ENCODE results near the gene IDH3G. TPM values are rescaled to one million over a fixed set of nuclear protein-coding genes. Genes with fewer than 3 reads are reported as not detected.

IDH3G gene
- total RNA-seq, 1 experiment from 2014 or later: 89.4 TPM

DNA sequence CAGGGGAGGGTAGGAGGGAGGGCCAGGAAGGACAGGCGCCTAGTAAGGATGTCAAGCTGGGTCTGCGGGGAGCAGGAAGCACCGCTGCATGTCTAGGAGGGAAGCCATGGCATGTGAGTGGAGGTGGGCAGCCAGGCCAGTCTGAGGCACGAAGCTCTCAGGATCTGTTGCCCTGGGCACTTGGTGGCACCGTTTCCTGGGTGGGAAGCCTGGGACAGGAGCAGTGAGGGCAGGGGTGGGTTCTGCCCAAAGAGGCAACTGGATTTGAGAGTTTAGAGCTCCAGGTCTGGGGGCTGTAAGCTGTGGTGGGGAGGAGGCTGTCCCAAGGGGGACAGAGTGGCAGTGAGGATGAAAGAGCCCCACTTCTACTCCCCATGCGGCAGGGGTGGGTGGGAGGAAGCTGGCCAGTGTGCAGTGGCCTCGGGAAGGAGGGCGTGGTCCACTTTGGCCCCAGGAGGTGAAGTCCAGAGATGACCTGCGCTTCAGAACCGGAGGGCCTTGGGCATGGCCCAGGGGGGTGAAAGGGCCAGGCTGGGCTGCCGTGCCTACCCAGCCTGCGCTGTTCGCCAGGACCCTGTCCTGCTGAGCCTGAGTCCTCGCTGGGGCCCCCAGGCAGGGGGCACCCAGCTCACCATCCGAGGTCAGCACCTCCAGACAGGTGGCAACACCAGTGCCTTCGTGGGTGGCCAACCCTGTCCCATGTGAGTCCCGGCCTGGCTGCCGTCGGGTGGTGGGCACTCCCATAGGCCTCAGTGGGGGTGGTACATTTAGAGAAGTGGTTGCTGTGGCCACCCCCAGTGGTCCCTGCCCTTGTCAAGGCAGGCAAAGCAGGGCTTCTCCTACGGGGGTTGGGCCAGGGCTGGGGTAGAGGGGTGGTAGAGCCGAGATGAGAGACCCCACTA, 21.6 kb downstream of the IDH3G start:
- H3K9me3 ChIP-seq (ENCODE audit: control insufficient read depth, insufficient read depth, low read depth, low read length): no peaks in the 10 kb centered on the region
- H3K4me1 ChIP-seq (ENCODE audit: control insufficient read depth, insufficient read depth, low read length): no peaks in the 10 kb centered on the region
- no peaks in the 10 kb centered on the region for H3K36me3 ChIP-seq (ENCODE audit: control insufficient read depth, insufficient read depth, low read length)
- TF ChIP-seq TCF7L2 (IDR thresholded peaks at IDR 0.05; ENCODE audit: low read depth, low read length) (no peak), POLR2AphosphoS5 (IDR thresholded peaks at IDR 0.05; ENCODE audit: low read depth, low read length) (no peak)
- no peak for DNase-seq (ENCODE audit: low read depth, low spot score)
- ChIA-PET CTCF (no interaction called here), POLR2A (interaction anchor here (0.5 kb wide), 1 partner anchor 173 kb away, joined by 11 read pairs; no protein-coding TSS in a partner anchor)
- no peak overlapping the region for H3K4me3 ChIP-seq (ENCODE audit: low read depth in 2 of 2, low read length in 2 of 2)
- no peaks in the 10 kb centered on the region for H3K27me3 ChIP-seq (ENCODE audit: control insufficient read depth, insufficient read depth, low read length)
- BruUV-seq (replicated peaks): no TSS peak
- no peak for ATAC-seq
- H3K27ac ChIP-seq (ENCODE audit: low read length): no peak overlapping the region
- intact Hi-C loops (cut with micrococcal nuclease; ENCODE audit: unreplicated experiment): no loop called here
- in situ Hi-C loops (cut with HindIII; ENCODE audit: low pct_unique_long_range_greater_than_20kb, low sequenced_read_pairs): no loop called here

DNA sequence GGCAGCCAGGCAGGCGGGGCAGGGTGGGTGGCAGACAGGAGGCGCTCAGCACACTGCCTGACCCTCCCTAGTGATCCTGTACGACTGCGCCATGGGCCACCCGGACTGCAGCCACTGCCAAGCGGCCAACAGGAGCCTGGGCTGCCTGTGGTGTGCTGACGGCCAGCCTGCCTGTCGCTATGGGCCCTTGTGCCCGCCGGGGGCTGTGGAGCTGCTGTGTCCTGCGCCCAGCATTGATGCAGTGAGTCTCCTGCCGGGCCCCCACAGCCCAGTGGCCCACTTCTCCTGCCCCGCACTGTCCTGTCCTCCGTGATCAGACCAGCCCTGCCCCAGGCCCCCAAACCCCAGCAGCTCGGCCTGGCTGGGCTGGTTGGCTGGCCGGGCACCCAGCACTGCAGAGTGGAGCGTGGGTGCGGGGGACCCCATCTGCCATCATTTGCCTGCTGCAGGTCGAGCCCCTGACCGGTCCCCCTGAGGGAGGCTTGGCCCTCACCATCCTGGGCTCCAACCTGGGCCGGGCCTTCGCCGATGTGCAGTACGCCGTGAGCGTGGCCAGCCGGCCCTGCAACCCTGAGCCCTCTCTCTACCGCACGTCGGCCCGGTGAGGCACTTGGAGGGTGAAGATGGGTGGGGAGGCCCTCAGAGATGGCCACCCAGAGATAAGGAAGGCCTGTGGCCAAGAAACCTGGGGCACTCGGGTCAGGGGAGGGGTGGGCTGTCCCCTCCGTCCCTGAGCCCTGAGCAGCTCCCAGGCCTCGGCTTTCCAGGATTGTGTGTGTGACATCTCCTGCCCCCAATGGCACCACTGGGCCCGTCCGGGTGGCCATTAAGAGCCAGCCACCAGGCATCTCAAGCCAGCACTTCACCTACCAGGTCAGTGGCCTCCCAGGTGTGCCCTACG, 22.5 kb downstream of the IDH3G start:
- Histone ChIP-seq H3K27ac (ENCODE audit: low read length) (no peak overlapping the region), H3K9me3 (ENCODE audit: control insufficient read depth, insufficient read depth, low read depth, low read length) (no peaks in the 10 kb centered on the region), H3K27me3 (ENCODE audit: control insufficient read depth, insufficient read depth, low read length) (no peaks in the 10 kb centered on the region), H3K4me3 (ENCODE audit: low read depth in 2 of 2, low read length in 2 of 2) (no peak overlapping the region), H3K36me3 (ENCODE audit: control insufficient read depth, insufficient read depth, low read length) (no peaks in the 10 kb centered on the region), H3K4me1 (ENCODE audit: control insufficient read depth, insufficient read depth, low read length) (0 out of 2 replicates have a peak, but pooled peaks cover under 1% of the 10 kb centered on the region)
- BruUV-seq (replicated peaks): no TSS peak
- ChIA-PET CTCF (no interaction called here), POLR2A (interaction anchor here (0.5 kb wide), 1 partner anchor 31 kb away, joined by 3 read pairs; no protein-coding TSS in a partner anchor)
- in situ Hi-C loops (cut with HindIII; ENCODE audit: low pct_unique_long_range_greater_than_20kb, low sequenced_read_pairs): no loop called here
- ATAC-seq (no peak), DNase-seq (ENCODE audit: low read depth, low spot score) (no peak)
- TF ChIP-seq, protein P1, sequence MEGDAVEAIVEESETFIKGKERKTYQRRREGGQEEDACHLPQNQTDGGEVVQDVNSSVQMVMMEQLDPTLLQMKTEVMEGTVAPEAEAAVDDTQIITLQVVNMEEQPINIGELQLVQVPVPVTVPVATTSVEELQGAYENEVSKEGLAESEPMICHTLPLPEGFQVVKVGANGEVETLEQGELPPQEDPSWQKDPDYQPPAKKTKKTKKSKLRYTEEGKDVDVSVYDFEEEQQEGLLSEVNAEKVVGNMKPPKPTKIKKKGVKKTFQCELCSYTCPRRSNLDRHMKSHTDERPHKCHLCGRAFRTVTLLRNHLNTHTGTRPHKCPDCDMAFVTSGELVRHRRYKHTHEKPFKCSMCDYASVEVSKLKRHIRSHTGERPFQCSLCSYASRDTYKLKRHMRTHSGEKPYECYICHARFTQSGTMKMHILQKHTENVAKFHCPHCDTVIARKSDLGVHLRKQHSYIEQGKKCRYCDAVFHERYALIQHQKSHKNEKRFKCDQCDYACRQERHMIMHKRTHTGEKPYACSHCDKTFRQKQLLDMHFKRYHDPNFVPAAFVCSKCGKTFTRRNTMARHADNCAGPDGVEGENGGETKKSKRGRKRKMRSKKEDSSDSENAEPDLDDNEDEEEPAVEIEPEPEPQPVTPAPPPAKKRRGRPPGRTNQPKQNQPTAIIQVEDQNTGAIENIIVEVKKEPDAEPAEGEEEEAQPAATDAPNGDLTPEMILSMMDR (IDR thresholded peaks at IDR 0.05): no peak
- TF ChIP-seq TCF7L2 (IDR thresholded peaks at IDR 0.05; ENCODE audit: low read depth, low read length) (no peak), SIN3A (IDR thresholded peaks at IDR 0.05; ENCODE audit: borderline replicate concordance, insufficient read depth, low read depth, low read length) (no peak), POLR2AphosphoS5 (IDR thresholded peaks at IDR 0.05; ENCODE audit: low read depth, low read length) (no peak)
- TF ChIP-seq, protein P2, sequence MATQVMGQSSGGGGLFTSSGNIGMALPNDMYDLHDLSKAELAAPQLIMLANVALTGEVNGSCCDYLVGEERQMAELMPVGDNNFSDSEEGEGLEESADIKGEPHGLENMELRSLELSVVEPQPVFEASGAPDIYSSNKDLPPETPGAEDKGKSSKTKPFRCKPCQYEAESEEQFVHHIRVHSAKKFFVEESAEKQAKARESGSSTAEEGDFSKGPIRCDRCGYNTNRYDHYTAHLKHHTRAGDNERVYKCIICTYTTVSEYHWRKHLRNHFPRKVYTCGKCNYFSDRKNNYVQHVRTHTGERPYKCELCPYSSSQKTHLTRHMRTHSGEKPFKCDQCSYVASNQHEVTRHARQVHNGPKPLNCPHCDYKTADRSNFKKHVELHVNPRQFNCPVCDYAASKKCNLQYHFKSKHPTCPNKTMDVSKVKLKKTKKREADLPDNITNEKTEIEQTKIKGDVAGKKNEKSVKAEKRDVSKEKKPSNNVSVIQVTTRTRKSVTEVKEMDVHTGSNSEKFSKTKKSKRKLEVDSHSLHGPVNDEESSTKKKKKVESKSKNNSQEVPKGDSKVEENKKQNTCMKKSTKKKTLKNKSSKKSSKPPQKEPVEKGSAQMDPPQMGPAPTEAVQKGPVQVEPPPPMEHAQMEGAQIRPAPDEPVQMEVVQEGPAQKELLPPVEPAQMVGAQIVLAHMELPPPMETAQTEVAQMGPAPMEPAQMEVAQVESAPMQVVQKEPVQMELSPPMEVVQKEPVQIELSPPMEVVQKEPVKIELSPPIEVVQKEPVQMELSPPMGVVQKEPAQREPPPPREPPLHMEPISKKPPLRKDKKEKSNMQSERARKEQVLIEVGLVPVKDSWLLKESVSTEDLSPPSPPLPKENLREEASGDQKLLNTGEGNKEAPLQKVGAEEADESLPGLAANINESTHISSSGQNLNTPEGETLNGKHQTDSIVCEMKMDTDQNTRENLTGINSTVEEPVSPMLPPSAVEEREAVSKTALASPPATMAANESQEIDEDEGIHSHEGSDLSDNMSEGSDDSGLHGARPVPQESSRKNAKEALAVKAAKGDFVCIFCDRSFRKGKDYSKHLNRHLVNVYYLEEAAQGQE (IDR thresholded peaks at IDR 0.05; ENCODE audit: insufficient read depth in 1 of 2, low read depth in 2 of 2, low read length in 1 of 2): no peak
- intact Hi-C loops (cut with micrococcal nuclease; ENCODE audit: unreplicated experiment): no loop called here
